AG10803 (cell line): Measurements from ENCODE around the gene ERCC1.

ENCODE experiments used
- DNase-seq: peaks from one replicate; pipeline ENCODE4 v3.0.0; 2010; ENCODE audit warnings: low read depth
- H3K4me3 ChIP-seq: 2 replicates; pipeline ENCODE4 v1.5.1; 2011; ENCODE audit warnings: mild to moderate bottlenecking, low read length, control low read depth
- TF ChIP-seq, protein P1 (sequence below): conservative IDR thresholded peaks from 2 replicates; pipeline ENCODE4 v1.5.1; 2011; ENCODE audit warnings: mild to moderate bottlenecking, low read length, control low read depth, inconsistent platforms

Gene ERCC1

DNA sequence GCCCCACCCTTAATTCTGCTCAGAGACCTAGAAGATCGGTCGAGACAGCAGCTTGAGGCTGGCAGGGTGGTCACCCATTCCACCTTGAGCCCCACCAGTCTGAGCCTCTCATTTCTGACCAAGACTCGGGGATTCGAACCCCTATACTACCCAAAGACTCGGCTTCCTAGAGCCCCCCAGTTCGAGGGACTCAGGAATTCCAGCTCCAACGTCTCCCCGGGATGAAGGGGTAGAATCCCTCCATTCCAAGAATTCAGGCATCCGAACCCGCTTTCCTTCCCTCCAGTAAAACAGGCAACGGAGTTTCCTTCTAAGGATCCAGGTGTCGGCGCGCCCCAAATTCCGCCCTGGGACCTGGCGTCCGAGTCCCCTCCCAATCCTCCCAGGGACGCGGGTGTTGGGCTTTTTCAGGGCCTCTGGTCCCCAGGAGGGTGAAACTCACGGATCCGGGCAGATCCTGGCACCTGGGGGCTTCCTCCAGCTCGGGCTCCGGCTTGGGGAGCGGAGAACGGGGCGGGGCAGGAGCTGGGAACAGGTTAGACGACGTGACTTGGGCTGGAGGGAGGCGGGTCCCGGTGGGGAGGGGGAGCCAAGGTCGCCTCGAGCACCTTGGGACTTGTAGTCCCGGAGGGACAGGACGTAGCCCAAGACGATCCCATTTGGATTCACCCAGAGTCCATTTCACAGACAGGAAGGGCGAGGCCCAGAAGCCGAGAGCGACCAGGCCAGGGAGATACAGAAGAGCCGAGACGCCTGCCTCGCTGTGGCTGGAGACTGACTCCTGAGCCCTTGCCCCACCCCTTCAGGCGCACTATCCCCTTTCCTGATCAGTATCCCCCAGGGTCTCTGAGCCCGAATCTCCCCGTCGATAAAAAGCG, 18.9 kb downstream of the ERCC1 start, which contains the start of gene PPP1R13L:
Gene PPP1R13L (minus strand): TSS at position 513 of the 878 bp plus-strand sequence. CDS start 6,751 bp downstream, outside the sequence.
- peak within 1 kb of the TSS; percentile 90 for H3K4me3 ChIP-seq
- TF ChIP-seq, protein P1, sequence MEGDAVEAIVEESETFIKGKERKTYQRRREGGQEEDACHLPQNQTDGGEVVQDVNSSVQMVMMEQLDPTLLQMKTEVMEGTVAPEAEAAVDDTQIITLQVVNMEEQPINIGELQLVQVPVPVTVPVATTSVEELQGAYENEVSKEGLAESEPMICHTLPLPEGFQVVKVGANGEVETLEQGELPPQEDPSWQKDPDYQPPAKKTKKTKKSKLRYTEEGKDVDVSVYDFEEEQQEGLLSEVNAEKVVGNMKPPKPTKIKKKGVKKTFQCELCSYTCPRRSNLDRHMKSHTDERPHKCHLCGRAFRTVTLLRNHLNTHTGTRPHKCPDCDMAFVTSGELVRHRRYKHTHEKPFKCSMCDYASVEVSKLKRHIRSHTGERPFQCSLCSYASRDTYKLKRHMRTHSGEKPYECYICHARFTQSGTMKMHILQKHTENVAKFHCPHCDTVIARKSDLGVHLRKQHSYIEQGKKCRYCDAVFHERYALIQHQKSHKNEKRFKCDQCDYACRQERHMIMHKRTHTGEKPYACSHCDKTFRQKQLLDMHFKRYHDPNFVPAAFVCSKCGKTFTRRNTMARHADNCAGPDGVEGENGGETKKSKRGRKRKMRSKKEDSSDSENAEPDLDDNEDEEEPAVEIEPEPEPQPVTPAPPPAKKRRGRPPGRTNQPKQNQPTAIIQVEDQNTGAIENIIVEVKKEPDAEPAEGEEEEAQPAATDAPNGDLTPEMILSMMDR, result no peak
- DNase-seq, result peak; percentile 82

DNA sequence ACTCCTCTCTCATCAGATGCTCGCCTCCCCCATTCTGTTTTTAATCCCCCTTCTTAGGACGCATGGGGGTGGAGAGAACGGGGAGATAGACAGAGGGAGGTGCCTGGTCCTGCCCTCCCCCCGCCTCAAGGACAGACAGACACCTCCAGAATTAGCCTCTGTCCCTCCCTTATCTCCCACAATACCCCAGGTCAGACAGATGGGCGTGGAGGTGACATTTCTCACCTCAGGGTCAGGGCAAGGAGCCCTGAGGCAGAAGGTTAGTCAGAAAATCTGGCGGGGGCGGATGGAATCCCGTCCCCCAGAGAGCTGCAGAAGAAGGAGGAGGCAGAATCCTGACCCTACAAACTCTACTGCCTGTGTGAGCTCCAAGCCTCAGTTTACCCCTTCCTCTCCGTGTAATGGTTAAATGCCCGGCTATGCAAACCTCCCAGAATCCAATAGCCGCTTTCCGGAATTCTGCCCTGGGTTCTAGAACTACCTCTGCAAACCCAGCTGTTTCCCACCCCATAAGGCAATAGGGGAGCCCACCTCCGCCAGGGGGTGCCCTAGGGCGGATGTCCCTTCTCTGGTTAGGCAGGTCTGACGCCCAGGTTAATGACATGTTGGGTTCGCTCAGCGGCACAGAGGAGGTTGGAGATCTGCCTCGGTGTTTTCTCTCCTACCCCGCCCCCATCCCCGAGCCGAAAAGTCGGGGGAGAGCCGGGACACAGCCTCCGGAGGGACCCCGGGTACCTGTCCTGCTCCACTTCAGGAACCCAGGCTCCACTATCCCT, 19.7 kb downstream of the ERCC1 start:
- H3K4me3 ChIP-seq, result peak overlapping the region; percentile 90
- peak; percentile 31 for DNase-seq
- TF ChIP-seq, protein P1, result peak; percentile 62

DNA sequence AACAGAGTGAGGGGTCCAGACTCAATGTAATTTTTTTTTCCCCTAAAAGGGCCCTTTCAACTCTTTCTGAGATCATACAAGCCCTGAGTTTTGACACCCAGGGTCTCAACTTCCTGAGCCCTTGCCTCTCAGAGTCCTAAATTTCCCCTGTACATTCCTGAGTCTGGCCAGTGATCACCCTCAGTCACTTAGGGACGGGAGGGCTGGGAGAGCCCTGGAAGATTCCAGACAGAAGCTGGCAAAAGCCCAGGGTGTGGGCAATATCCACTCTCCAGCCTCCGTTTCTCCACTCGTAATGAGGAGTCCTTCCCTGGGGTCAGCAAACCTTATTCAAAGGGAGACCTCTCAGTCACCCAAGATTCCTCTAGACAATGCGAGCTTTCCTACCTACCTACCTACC, 20.4 kb downstream of the ERCC1 start:
- peak overlapping the region; percentile 90 for H3K4me3 ChIP-seq

DNA sequence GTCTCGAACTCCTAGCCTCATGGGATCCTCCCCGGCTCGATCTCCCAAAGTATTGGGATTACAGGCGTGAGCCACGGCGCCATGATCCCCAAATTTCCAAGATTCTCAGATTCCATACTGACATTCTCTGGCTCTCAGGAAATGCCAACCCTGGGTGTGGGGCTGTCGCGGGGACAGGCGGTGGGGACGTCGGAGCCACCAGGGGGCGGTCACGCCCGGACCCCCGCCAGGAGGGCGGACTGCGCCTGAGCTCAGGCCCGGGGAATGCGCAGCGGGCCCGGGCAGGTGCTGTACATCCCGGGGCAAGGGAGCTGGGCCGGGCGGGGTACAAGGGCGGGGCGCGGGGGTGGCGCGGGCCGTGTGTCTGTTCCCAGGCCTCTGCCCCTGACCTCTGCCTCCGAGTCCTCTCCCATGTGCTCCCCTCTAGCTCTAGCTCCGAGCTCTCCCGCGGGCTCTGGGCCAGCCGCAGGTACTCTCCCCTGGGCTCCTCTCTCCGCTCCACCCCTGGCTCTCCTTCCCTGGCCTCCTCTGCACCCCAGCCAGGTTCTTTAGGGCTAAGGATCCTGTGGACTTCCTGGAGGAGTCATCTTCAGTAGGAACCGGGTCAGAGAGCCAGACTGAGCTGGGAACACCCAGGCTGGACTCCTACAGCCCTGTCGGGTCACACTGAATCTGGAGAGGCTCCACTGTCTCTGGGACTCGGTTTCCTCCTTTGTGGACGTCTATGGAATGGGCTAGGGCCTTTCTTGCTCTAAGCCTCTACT, 21.2 kb downstream of the ERCC1 start:
- H3K4me3 ChIP-seq, result peak overlapping the region; percentile 29
- DNase-seq, result peak; percentile 44
- TF ChIP-seq, protein P1, result peak; percentile 44

More for the DNA sequence above, 20.4 kb downstream of the ERCC1 start:
- no peak for DNase-seq
- TF ChIP-seq, protein P1, result no peak

DNA sequence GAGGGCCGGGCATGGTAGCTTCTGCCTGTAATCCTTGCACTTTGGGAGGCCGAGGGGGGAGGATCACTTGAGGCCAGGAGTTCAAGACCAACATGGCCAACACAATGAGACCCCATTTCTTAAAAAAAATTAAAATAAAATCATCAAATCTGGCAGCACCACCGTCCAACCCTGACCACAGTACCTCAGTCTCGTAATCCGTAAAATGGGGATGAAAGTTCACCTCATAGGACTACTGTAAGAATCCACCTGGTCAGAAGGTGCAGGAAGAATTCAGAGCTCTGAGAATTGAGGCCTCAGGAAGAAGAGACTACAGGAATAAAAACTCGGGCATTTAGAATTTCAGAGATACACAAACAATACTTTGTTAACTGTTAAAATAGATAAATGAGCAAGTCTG, 21.9 kb downstream of the ERCC1 start:
- no peak overlapping the region for H3K4me3 ChIP-seq
- DNase-seq, result no peak
- TF ChIP-seq, protein P1, result no peak

DNA sequence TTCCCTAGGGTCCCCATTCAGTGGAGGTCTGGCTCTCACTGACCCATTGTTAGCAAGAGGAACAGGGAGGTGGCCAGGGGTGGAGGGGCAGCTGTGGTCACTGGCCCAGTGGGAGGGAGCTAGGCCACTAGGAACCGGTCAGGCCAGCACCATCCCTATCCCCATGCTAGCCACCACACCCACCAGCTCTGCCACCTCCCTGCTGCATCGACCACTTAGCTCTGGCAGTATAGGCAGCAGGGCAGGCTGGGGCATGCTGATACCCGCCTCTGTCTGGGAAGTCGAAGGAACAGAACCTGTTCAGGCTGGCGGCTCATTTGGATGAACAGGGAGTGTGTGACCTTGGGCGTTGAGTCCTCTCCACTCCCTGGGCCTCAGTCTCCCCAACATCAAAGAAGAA, 23.5 kb downstream of the ERCC1 start:
- TF ChIP-seq, protein P1, result no peak
- DNase-seq, result no peak
- H3K4me3 ChIP-seq, result no peak overlapping the region
